Neuronal stem cell (in vitro differentiated cells): ENCODE data around the gene SLC22A4.

Experiments used
- DNase-seq: peaks from one replicate; pipeline ENCODE4 v3.0.0-alpha.2; 2013; ENCODE audit warnings: low spot score
- H2AFZ ChIP-seq: one replicate; pipeline ENCODE4 v1.6.1; 2013; ENCODE audit warnings: mild to moderate bottlenecking, low read length, inconsistent platforms
- H2AK5ac ChIP-seq: 2 replicates; pipeline ENCODE4 v1.6.1; 2013; ENCODE audit warnings: low read depth, mild to moderate bottlenecking, inconsistent platforms, low read length, moderate library complexity, mixed read lengths
- H2BK120ac ChIP-seq: 2 replicates; pipeline ENCODE4 v1.6.1; 2013; ENCODE audit warnings: low read depth, mild to moderate bottlenecking, inconsistent platforms, low read length, moderate library complexity, mixed read lengths
- H2BK12ac ChIP-seq: one replicate; pipeline ENCODE4 v1.6.1; 2013; ENCODE audit warnings: low read length, inconsistent platforms
- H2BK15ac ChIP-seq: 2 replicates; pipeline ENCODE4 v1.6.1; 2013; ENCODE audit warnings: mild to moderate bottlenecking, low read length, inconsistent platforms, mixed read lengths
- H2BK5ac ChIP-seq: one replicate; pipeline ENCODE4 v1.6.1; 2013; ENCODE audit warnings: inconsistent platforms, mild to moderate bottlenecking, low read length, moderate library complexity
- H3K14ac ChIP-seq: one replicate; pipeline ENCODE4 v1.6.1; 2013; ENCODE audit warnings: low read length, inconsistent platforms
- H3K18ac ChIP-seq: 2 replicates; pipeline ENCODE4 v1.6.1; 2013; ENCODE audit warnings: low read length, inconsistent platforms
- H3K23ac ChIP-seq: 2 replicates; pipeline ENCODE4 v1.6.1; 2013; ENCODE audit warnings: low read depth, mild to moderate bottlenecking, mixed read lengths, low read length, inconsistent platforms; ENCODE audit not compliant: poor library complexity
- H3K27ac ChIP-seq: replicated peaks from 3 replicates; pipeline ENCODE4 v1.5.1; 2013; ENCODE audit warnings: low read length, inconsistent platforms
- H3K27me3 ChIP-seq, 3 experiments: 2 replicates each; pipeline ENCODE4 v1.6.1; 2013; ENCODE audit warnings: low read length in 3 of 3, mild to moderate bottlenecking in 2 of 3, inconsistent platforms in 1 of 3, low read depth in 1 of 3, mixed read lengths in 1 of 3, moderate library complexity in 1 of 3; ENCODE audit not compliant: control insufficient read depth in 3 of 3, insufficient read depth in 3 of 3
- H3K36me3 ChIP-seq, 2 donors: replicated peaks in 1 of 2; 2 replicates each; pipeline ENCODE4 v1.6.1; 2013; ENCODE audit warnings: low read length in 2 of 2; ENCODE audit not compliant: control insufficient read depth in 2 of 2, insufficient read depth in 2 of 2
- H3K4ac ChIP-seq: 2 replicates; pipeline ENCODE4 v1.6.1; 2013; ENCODE audit warnings: inconsistent platforms, mild to moderate bottlenecking, low read length, moderate library complexity
- H3K4me1 ChIP-seq, 2 donors: 1 replicate in 1 of 2; 2 replicates in 1 of 2; pipeline ENCODE4 v1.6.1; 2013; ENCODE audit warnings: low read length in 2 of 2, low read depth in 1 of 2; ENCODE audit not compliant: control insufficient read depth in 2 of 2, insufficient read depth in 1 of 2
- H3K4me2 ChIP-seq: one replicate; pipeline ENCODE4 v1.6.1; 2013; ENCODE audit warnings: mild to moderate bottlenecking, low read length, inconsistent platforms; ENCODE audit not compliant: insufficient read depth, poor library complexity, severe bottlenecking
- H3K4me3 ChIP-seq, 2 donors: 2 replicates each; pipeline ENCODE4 v1.5.1; 2013; ENCODE audit warnings: low read length in 2 of 2, mild to moderate bottlenecking in 2 of 2, inconsistent platforms in 1 of 2, moderate library complexity in 1 of 2
- H3K79me1 ChIP-seq: one replicate; pipeline ENCODE4 v1.6.1; 2013; ENCODE audit warnings: low read depth, mild to moderate bottlenecking, inconsistent platforms, low read length, moderate library complexity
- H3K9ac ChIP-seq: one replicate; pipeline ENCODE4 v1.6.1; 2013; ENCODE audit warnings: mild to moderate bottlenecking, low read depth, low read length, inconsistent platforms; ENCODE audit not compliant: poor library complexity
- H3K9me3 ChIP-seq, 2 donors: replicated peaks in 1 of 2; 2 replicates each; pipeline versions ENCODE3 to v1.6.1; 2013; ENCODE audit warnings: low read length in 2 of 2, mild to moderate bottlenecking in 2 of 2, inconsistent platforms in 1 of 2, low read depth in 1 of 2, mixed read lengths in 1 of 2, moderate library complexity in 1 of 2; ENCODE audit not compliant: control insufficient read depth in 2 of 2, insufficient read depth in 1 of 2
- H4K8ac ChIP-seq: one replicate; pipeline ENCODE4 v1.6.1; 2013; ENCODE audit warnings: low read depth, mild to moderate bottlenecking, inconsistent platforms, low read length, moderate library complexity
- H4K91ac ChIP-seq: one replicate; pipeline ENCODE4 v1.6.1; 2013; ENCODE audit warnings: low read length, low read depth, mild to moderate bottlenecking, inconsistent platforms; ENCODE audit not compliant: poor library complexity
- WGBS, 2 donors: extraction: QIAGEN DNeasy Blood & Tissue Kit; methylation state at CpG; one replicate each; pipeline ENCODE4 v1.1.7; 2013; ENCODE audit warnings: missing lambda C conversion rate in 2 of 2, mixed read lengths in 1 of 2; ENCODE audit not compliant: insufficient read length in 2 of 2, insufficient replicate concordance in 1 of 2; ENCODE audit errors: extremely low coverage in 2 of 2; 5-methylcytosine and 5-hydroxymethylcytosine counted together

Gene SLC22A4

DNA sequence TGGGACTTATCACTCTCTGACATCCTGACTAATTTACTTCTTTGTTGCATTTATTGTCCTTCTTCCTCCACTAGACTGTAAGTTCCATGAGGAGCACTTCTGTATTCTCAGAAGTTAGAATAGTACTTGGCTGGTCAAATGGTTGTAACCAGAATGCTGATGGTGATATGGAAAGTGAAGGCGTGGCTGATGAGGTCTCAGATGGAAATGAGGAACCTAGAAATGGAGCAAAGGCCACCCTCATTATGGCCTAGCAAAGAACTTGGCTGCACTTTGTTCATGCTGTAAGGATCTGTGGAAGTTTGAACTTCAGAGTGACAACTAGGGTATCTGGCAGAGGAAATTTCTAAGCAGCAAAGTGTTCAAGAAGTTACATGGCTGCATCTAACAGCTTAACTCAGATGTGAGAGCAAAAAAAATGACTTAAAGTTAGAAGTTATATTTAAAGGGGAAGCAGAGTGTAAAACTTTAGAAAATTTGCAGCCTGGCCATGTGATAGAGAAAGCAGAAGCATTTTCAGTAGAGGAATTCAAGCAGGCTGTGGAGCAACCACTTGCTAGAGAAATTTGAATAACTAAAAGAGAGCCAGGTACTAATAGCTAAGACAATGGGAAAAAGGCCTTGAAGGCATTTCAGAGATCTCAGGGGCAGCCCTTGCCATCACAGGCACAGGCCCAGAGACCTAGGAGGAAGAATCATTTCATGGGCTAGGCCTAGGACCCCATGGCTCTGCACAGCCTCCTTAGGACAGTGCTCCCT lies 60.4 kb downstream of the SLC22A4 start:
- Histone ChIP-seq H3K36me3 (no peaks in the 10 kb centered on the region), H3K27me3 (no peaks in the 10 kb centered on the region), H4K91ac (no peak overlapping the region), H3K18ac (no peak overlapping the region), H2BK15ac (no peak overlapping the region), H3K9me3 (peaks cover 0 to 3% of the 10 kb centered on the region in 2 donors), H3K4ac (no peak overlapping the region), H2BK120ac (no peak overlapping the region), H3K4me3 (no peak overlapping the region), H3K23ac (no peak overlapping the region), H3K79me1 (no peaks in the 10 kb centered on the region), H2AK5ac (no peak overlapping the region), H3K9ac (no peak overlapping the region), H3K27ac (no peak overlapping the region), H4K8ac (no peak overlapping the region), H3K4me2 (no peak overlapping the region), H3K14ac (no peak overlapping the region), H2AFZ (no peak overlapping the region), H3K4me1 (no peaks in the 10 kb centered on the region), H2BK12ac (no peak overlapping the region), H2BK5ac (no peak overlapping the region)
- no peak for DNase-seq
- no CpG with 5 or more reads among the region's 1 CpG for WGBS, 2 donors

- H3K4me2 ChIP-seq = no peak overlapping the region
- H3K9me3 ChIP-seq = peaks cover 0 to 3% of the 10 kb centered on the region in 2 donors
- H3K4ac ChIP-seq = no peak overlapping the region
- no peak overlapping the region for H3K4me3 ChIP-seq
- no CpG with 5 or more reads among the region's 3 CpGs for WGBS, 2 donors
- no peak overlapping the region for H2BK120ac ChIP-seq
- H2BK12ac ChIP-seq = no peak overlapping the region
- no peaks in the 10 kb centered on the region for H3K4me1 ChIP-seq
- H2BK5ac ChIP-seq = no peak overlapping the region
- H2AFZ ChIP-seq = no peak overlapping the region
- H2BK15ac ChIP-seq = no peak overlapping the region
- DNase-seq = no peak
- H3K23ac ChIP-seq = no peak overlapping the region
- H2AK5ac ChIP-seq = no peak overlapping the region
- peak overlapping the region; percentile 29 for H3K18ac ChIP-seq
- H4K8ac ChIP-seq = no peak overlapping the region
- H3K14ac ChIP-seq = no peak overlapping the region
- H3K36me3 ChIP-seq = no peaks in the 10 kb centered on the region
- H3K27ac ChIP-seq = no peak overlapping the region
- no peaks in the 10 kb centered on the region for H3K79me1 ChIP-seq
- no peak overlapping the region for H3K9ac ChIP-seq
- H3K27me3 ChIP-seq = no peaks in the 10 kb centered on the region
- no peak overlapping the region for H4K91ac ChIP-seq
Observed at GRCh38 chr5:132355140-132355765, 61.1 kb downstream of the SLC22A4 start.

DNA sequence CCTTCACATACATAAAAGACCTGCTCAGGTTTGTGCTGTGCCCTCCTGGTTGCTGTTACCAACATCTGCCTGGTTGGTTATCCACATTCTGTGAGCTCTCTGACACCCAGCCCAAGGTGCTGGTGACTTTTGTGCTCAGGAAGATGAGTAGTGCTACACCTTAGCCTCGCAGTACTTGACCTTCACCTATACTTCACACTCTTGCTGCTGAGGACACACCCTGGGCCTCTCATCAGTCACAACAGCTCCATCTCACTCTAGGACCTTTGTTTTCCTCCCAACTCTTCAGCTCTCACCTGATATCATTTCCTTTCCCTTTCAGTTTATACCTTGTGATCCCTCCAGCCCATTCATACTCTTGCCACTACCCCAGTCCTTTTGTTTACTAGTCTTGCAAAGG lies 64.6 kb downstream of the SLC22A4 start:
- Histone ChIP-seq H2BK12ac (no peak overlapping the region), H4K91ac (no peak overlapping the region), H3K18ac (no peak overlapping the region), H2AFZ (no peak overlapping the region), H3K27ac (no peak overlapping the region), H3K9ac (no peak overlapping the region), H3K4me3 (no peak overlapping the region), H3K23ac (no peak overlapping the region), H3K79me1 (no peaks in the 10 kb centered on the region), H3K14ac (no peak overlapping the region), H2AK5ac (no peak overlapping the region), H2BK120ac (no peak overlapping the region), H4K8ac (no peak overlapping the region), H3K36me3 (no peaks in the 10 kb centered on the region), H2BK5ac (no peak overlapping the region), H3K4me2 (no peak overlapping the region), H3K4me1 (no peaks in the 10 kb centered on the region), H3K4ac (no peak overlapping the region), H3K9me3 (peaks cover 0 to 1% of the 10 kb centered on the region in 2 donors), H3K27me3 (no peaks in the 10 kb centered on the region), H2BK15ac (no peak overlapping the region)
- WGBS, 2 donors = no CpG with 5 or more reads among the region's 1 CpG
- no peak for DNase-seq

DNA sequence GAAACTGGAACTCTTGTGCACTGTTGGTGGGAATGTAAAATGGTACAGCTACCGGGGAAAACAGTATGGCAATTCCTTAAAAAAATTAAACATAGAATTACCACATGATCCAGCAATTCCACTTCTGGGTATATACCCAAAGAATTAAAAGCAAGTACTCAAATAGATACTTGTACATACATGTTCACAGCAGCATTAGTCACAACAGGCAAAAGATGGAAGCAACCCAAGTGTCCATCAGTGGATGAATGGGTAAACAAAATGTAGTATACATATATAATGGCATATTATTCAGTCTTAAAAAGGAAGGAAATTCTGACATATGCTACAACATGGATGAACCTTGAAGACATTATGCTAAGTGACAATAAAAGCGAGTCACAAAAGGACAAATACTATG lies 67.9 kb downstream of the SLC22A4 start:
- no peak overlapping the region for H3K4me3 ChIP-seq
- no peak overlapping the region for H2AFZ ChIP-seq
- no peaks in the 10 kb centered on the region for H3K27me3 ChIP-seq
- no peak overlapping the region for H3K27ac ChIP-seq
- H2BK5ac ChIP-seq = no peak overlapping the region
- H3K4me1 ChIP-seq = no peaks in the 10 kb centered on the region
- no peak overlapping the region for H3K14ac ChIP-seq
- no peak for DNase-seq
- no peak overlapping the region for H2BK120ac ChIP-seq
- H3K18ac ChIP-seq = no peak overlapping the region
- H2BK15ac ChIP-seq = no peak overlapping the region
- no peak overlapping the region for H2BK12ac ChIP-seq
- H3K4me2 ChIP-seq = no peak overlapping the region
- no CpG with 5 or more reads among the region's 2 CpGs for WGBS, 2 donors
- no peaks in the 10 kb centered on the region for H3K9me3 ChIP-seq
- no peak overlapping the region for H2AK5ac ChIP-seq
- no peak overlapping the region for H3K4ac ChIP-seq
- H3K9ac ChIP-seq = no peak overlapping the region
- no peak overlapping the region for H4K8ac ChIP-seq
- H3K79me1 ChIP-seq = no peaks in the 10 kb centered on the region
- no peaks in the 10 kb centered on the region for H3K36me3 ChIP-seq
- H3K23ac ChIP-seq = no peak overlapping the region
- no peak overlapping the region for H4K91ac ChIP-seq
